ENCODE measurements around the gene AKT3. TPM values are rescaled to one million over a fixed set of nuclear protein-coding genes. Genes with fewer than 3 reads are reported as not detected.
"Not testable (repeated sequence)": the region's sequence is repeated elsewhere in the genome, so short reads cannot be mapped to it uniquely, and the experiment has no call there.

Gene AKT3
- polyA plus RNA-seq, 2 of the 4 experiments (the other 2 are of a cell fraction), result 18.4 to 43.5 TPM

- no peaks in the 10 kb centered on the region for H3K4me1 ChIP-seq
- 78% methylated on average over 4 of the region's 4 CpGs for WGBS (ENCODE audit: missing lambda C conversion rate)
- H3K4me3 ChIP-seq, result no peak overlapping the region
- FAIRE-seq (no peak), ATAC-seq (no peak), DNase-seq (ENCODE audit: low read depth in 1 of 2, low spot score in 1 of 2) (no peak)
- CTCF ChIA-PET, result interaction anchor here (0.6 kb wide), 1 partner anchor 153 kb away, joined by 3 read pairs; no protein-coding TSS in a partner anchor
- H3K9me3 ChIP-seq, result no peaks in the 10 kb centered on the region
- H3K4me2 ChIP-seq, result no peak overlapping the region
- no peak overlapping the region for H3K27ac ChIP-seq
- TF ChIP-seq HES2 (IDR thresholded peaks at IDR 0.05) (no peak), EHMT2 (IDR thresholded peaks at IDR 0.05; ENCODE audit: low read depth) (no peak), ZNF302 (CRISPR knock-in tag; IDR thresholded peaks at IDR 0.05) (no peak), CEBPB (IDR thresholded peaks at IDR 0.05) (no peak), CHD4 (IDR thresholded peaks at IDR 0.05; ENCODE audit: borderline replicate concordance) (no peak), FOXS1 (CRISPR knock-in tag; IDR thresholded peaks at IDR 0.05) (no peak), FOSB (CRISPR knock-in tag; IDR thresholded peaks at IDR 0.05) (no peak), MAX (IDR thresholded peaks at IDR 0.05) (no peak), MAFK (IDR thresholded peaks at IDR 0.05; ENCODE audit: partially characterized antibody) (no peak), NR3C1 (IDR thresholded peaks at IDR 0.05) (no peak), CBX2 (IDR thresholded peaks at IDR 0.05; ENCODE audit: borderline replicate concordance, low read depth) (no peak), RAD21 (conservative IDR thresholded peaks at IDR 0.05 in 1 of 2, IDR thresholded peaks at IDR 0.05 in 1 of 2) (no peak), FOSL2 (IDR thresholded peaks at IDR 0.05) (no peak), FOSL2 (CRISPR knock-in tag; IDR thresholded peaks at IDR 0.05) (no peak), RFX5 (IDR thresholded peaks at IDR 0.05) (no peak), JUNB (IDR thresholded peaks at IDR 0.05) (no peak), EHF (CRISPR knock-in tag; IDR thresholded peaks at IDR 0.05) (no peak), ESRRA (IDR thresholded peaks at IDR 0.05; ENCODE audit: borderline replicate concordance, low read length) (no peak), NPAS2 (CRISPR knock-in tag; IDR thresholded peaks at IDR 0.05; ENCODE audit: borderline replicate concordance) (no peak)
- POLR2A ChIA-PET, result interaction anchor here (0.5 kb wide), 1 partner anchor 425 kb away, joined by 5 read pairs; no protein-coding TSS in a partner anchor
Observed at GRCh38 chr1:243658594-243659105, 191.4 kb downstream of the AKT3 start.

- ChIA-PET POLR2A (no interaction called here), CTCF (no interaction called here)
Observed at GRCh38 chr1:243657793-243658192, 192.2 kb downstream of the AKT3 start.

GRCh38 chr1:243649530-243649929 lies 200.5 kb downstream of the AKT3 start:
- CTCF ChIA-PET; H3K27ac ChIP-seq; H3K4me3 ChIP-seq; H3K4me1 ChIP-seq; ATAC-seq; FAIRE-seq; H3K9me3 ChIP-seq; POLR2A ChIA-PET; DNase-seq (ENCODE audit: low read depth in 1 of 2, low spot score in 1 of 2); H3K4me2 ChIP-seq: not testable (repeated sequence)
- 84% methylated on average over 3 of the region's 3 CpGs for WGBS (ENCODE audit: missing lambda C conversion rate)

More at GRCh38 chr1:243657793-243658192, 192.2 kb downstream of the AKT3 start:
- TF ChIP-seq FOSB (CRISPR knock-in tag; IDR thresholded peaks at IDR 0.05), result no peak
- no peak for TF ChIP-seq KDM5A (IDR thresholded peaks at IDR 0.05)
- TF ChIP-seq HOXB13 (CRISPR knock-in tag; IDR thresholded peaks at IDR 0.05; ENCODE audit: low read depth), result no peak
- TF ChIP-seq ZC3H11A (IDR thresholded peaks at IDR 0.05), result no peak
- TF ChIP-seq HES2 (IDR thresholded peaks at IDR 0.05), result no peak
- TF ChIP-seq FOXS1 (CRISPR knock-in tag; IDR thresholded peaks at IDR 0.05), result no peak
- TF ChIP-seq GATA3 (IDR thresholded peaks at IDR 0.05; ENCODE audit: borderline replicate concordance), result no peak
- no peak for TF ChIP-seq CHD4 (IDR thresholded peaks at IDR 0.05; ENCODE audit: borderline replicate concordance)
- no peak for TF ChIP-seq ATOH8 (CRISPR knock-in tag; IDR thresholded peaks at IDR 0.05; ENCODE audit: low read depth)
- TF ChIP-seq CBX8 (IDR thresholded peaks at IDR 0.05), result no peak
- no peak for TF ChIP-seq CHD2 (IDR thresholded peaks at IDR 0.05; ENCODE audit: low read length, partially characterized antibody)
- no peak for TF ChIP-seq ZSCAN20 (CRISPR knock-in tag; IDR thresholded peaks at IDR 0.05)
- no peak for TF ChIP-seq USF2 (IDR thresholded peaks at IDR 0.05)
- no peak for TF ChIP-seq JUN (IDR thresholded peaks at IDR 0.05)
- no peak for TF ChIP-seq POLR2A (IDR thresholded peaks at IDR 0.05; ENCODE audit: low read length)
- no peak for TF ChIP-seq MAX (IDR thresholded peaks at IDR 0.05)
- no peak for TF ChIP-seq EHMT2 (IDR thresholded peaks at IDR 0.05; ENCODE audit: low read depth)
- TF ChIP-seq ZFP36 (IDR thresholded peaks at IDR 0.05; ENCODE audit: borderline replicate concordance, partially characterized antibody), result no peak
- ATAC-seq, result no peak
- Histone ChIP-seq H3K9me3 (no peaks in the 10 kb centered on the region), H3K4me2 (no peak overlapping the region), H3K4me3 (no peak overlapping the region), H3K4me1 (no peaks in the 10 kb centered on the region), H3K27ac (no peak overlapping the region)
- 84% methylated on average over 1 of the region's 1 CpG for WGBS (ENCODE audit: missing lambda C conversion rate)
- no peak for FAIRE-seq
- DNase-seq (ENCODE audit: low read depth in 1 of 2, low spot score in 1 of 2), result no peak

All from A549 (cell line).